Breast epithelium (tissue), 4 donors: ENCODE data around the gene KIF26B. TPM values are rescaled to one million over a fixed set of nuclear protein-coding genes. Genes with fewer than 3 reads are reported as not detected.

Experiments used
- DNase-seq, 2 donors: peaks; one replicate each; pipeline ENCODE4 v3.0.0-alpha.2; 2019; ENCODE audit warnings: low spot score in 2 of 2
- H3K27ac ChIP-seq, 2 donors: fragments of 200-600 bp; sonication (generic) in 1 of 2; one replicate each; pipeline ENCODE4 v1.5.1; 2016 to 2019; ENCODE audit warnings: mild to moderate bottlenecking in 1 of 2
- H3K27me3 ChIP-seq, 2 donors: fragments of 200-600 bp; sonication (generic) in 1 of 2; one replicate each; pipeline versions ENCODE4 v1.5.1 to v1.6.0; 2017 to 2019; ENCODE audit warnings: control low read depth in 1 of 2, mild to moderate bottlenecking in 1 of 2
- H3K36me3 ChIP-seq: fragments of 200-600 bp; one replicate; pipeline ENCODE4 v1.5.1; 2019
- H3K4me1 ChIP-seq, 2 donors: fragments of 200-600 bp; sonication (generic); one replicate each; pipeline ENCODE4 v1.5.1; 2016 to 2019; ENCODE audit warnings: control low read depth in 1 of 2
- H3K4me3 ChIP-seq, 3 donors: fragments of 200-600 bp; sonication (generic); 1 replicate in 2 of 3; 2 replicates in 1 of 3; pipeline ENCODE4 v1.5.1; 2016 to 2019; ENCODE audit warnings: mild to moderate bottlenecking in 3 of 3, moderate library complexity in 2 of 3
- H3K9me3 ChIP-seq, 2 donors: fragments of 200-600 bp; sonication (generic) in 1 of 2; one replicate each; pipeline ENCODE4 v1.5.1; 2016 to 2019; ENCODE audit warnings: control low read depth in 1 of 2
- CTCF ChIP-seq, 3 donors: fragments of 450-650 bp; IDR thresholded peaks; one replicate each; pipeline ENCODE4 v1.5.1; 2016 to 2017; ENCODE audit warnings: antibody characterized with exemption in 3 of 3, mild to moderate bottlenecking in 3 of 3, moderate library complexity in 3 of 3
- POLR2A ChIP-seq: fragments of 450-650 bp; IDR thresholded peaks from one replicate; pipeline ENCODE4 v1.6.1; 2016; ENCODE audit warnings: antibody characterized with exemption, mild to moderate bottlenecking, moderate library complexity
- POLR2AphosphoS5 ChIP-seq, 3 donors: sonication (generic); formaldehyde crosslinking; IDR thresholded peaks; one replicate each; pipeline ENCODE4 v1.6.1; 2017; ENCODE audit warnings: antibody characterized with exemption in 3 of 3
- intact Hi-C: fragments of 100-400 bp; cut with DNase I; formaldehyde crosslinking; loops from one replicate; pipeline ENCODE4 v1.15.1; 2023; ENCODE audit warnings: low total_unique reads
- total RNA-seq, 3 donors: library from RNA; depleted of rRNA; stranded (reverse); fragments of >200 nt; gene quantifications; one replicate each; pipeline ENCODE4 v1.1.0, GENCODE V29; 2016

Gene KIF26B
- total RNA-seq, 3 donors from 2014 or later = 0.32 to 1.0 (median 0.33) TPM

- intact Hi-C loops = no loop called here
- Histone ChIP-seq H3K27me3 (no peaks in the 10 kb centered on the region), H3K4me1 (no peaks in the 10 kb centered on the region), H3K36me3 (no peaks in the 10 kb centered on the region), H3K9me3 (no peaks in the 10 kb centered on the region), H3K27ac (no peak overlapping the region), H3K4me3 (no peak overlapping the region)
- DNase-seq = no peak
- TF ChIP-seq POLR2AphosphoS5 (IDR thresholded peaks at IDR 0.05) (no peak), CTCF (IDR thresholded peaks at IDR 0.05) (no peak), POLR2A (no peak)
Observed at GRCh38 chr1:245621589-245621988, 466.8 kb downstream of the KIF26B start.

- Histone ChIP-seq H3K27me3 (no peaks in the 10 kb centered on the region), H3K4me3 (no peak overlapping the region), H3K27ac (no peak overlapping the region), H3K4me1 (no peaks in the 10 kb centered on the region), H3K36me3 (no peaks in the 10 kb centered on the region), H3K9me3 (no peaks in the 10 kb centered on the region)
- TF ChIP-seq CTCF (IDR thresholded peaks at IDR 0.05) (no peak), POLR2AphosphoS5 (IDR thresholded peaks at IDR 0.05) (no peak), POLR2A (no peak)
- intact Hi-C loops = no loop called here
- DNase-seq = no peak
Observed at GRCh38 chr1:245622332-245623014, 467.7 kb downstream of the KIF26B start.

- intact Hi-C loops = loop anchor here (10.0 kb wide), 1 partner anchor 693 kb away; no protein-coding TSS in a partner anchor
- Histone ChIP-seq H3K36me3 (no peaks in the 10 kb centered on the region), H3K27me3 (no peaks in the 10 kb centered on the region), H3K4me3 (no peak overlapping the region), H3K27ac (no peak overlapping the region), H3K9me3 (peaks cover 19 to 22% of the 10 kb centered on the region in 2 donors), H3K4me1 (no peaks in the 10 kb centered on the region)
- TF ChIP-seq POLR2AphosphoS5 (IDR thresholded peaks at IDR 0.05) (no peak), POLR2A (no peak), CTCF (IDR thresholded peaks at IDR 0.05) (no peak)
- DNase-seq = no peak
Observed at GRCh38 chr1:245641384-245641783, 486.6 kb downstream of the KIF26B start.

GRCh38 chr1:245645406-245645805 is 490.6 kb downstream of the KIF26B start:
- intact Hi-C loops = loop anchor here (10.0 kb wide), 1 partner anchor 689 kb away; no protein-coding TSS in a partner anchor
- H3K9me3 ChIP-seq = peaks cover 19 to 22% of the 10 kb centered on the region in 2 donors
- TF ChIP-seq CTCF (IDR thresholded peaks at IDR 0.05) (no peak), POLR2AphosphoS5 (IDR thresholded peaks at IDR 0.05) (no peak), POLR2A (no peak)

GRCh38 chr1:245645894-245646293 is 491.1 kb downstream of the KIF26B start:
- TF ChIP-seq POLR2AphosphoS5 (IDR thresholded peaks at IDR 0.05) (no peak), POLR2A (no peak), CTCF (IDR thresholded peaks at IDR 0.05) (no peak)
- no peaks in the 10 kb centered on the region for H3K36me3 ChIP-seq
- H3K27ac ChIP-seq = no peak overlapping the region
- H3K27me3 ChIP-seq = no peaks in the 10 kb centered on the region
- no peaks in the 10 kb centered on the region for H3K4me1 ChIP-seq
- no peak for DNase-seq
- H3K9me3 ChIP-seq = peaks cover 16 to 20% of the 10 kb centered on the region in 2 donors
- H3K4me3 ChIP-seq = no peak overlapping the region
- intact Hi-C loops = loop anchor here (10.0 kb wide), 1 partner anchor 689 kb away; no protein-coding TSS in a partner anchor

More at GRCh38 chr1:245645406-245645805, 490.6 kb downstream of the KIF26B start:
- DNase-seq = no peak
- Histone ChIP-seq H3K27ac (no peak overlapping the region), H3K36me3 (no peaks in the 10 kb centered on the region), H3K27me3 (no peaks in the 10 kb centered on the region), H3K4me1 (no peaks in the 10 kb centered on the region), H3K4me3 (no peak overlapping the region)
